HG03064 (cell line): ENCODE data around the gene C5orf15.
"Not testable (repeated sequence)": the region's sequence is repeated elsewhere in the genome, so short reads cannot be mapped to it uniquely, and the experiment has no call there.

Experiments
- ATAC-seq: cut with Tn5 transposase; IDR thresholded peaks from one replicate; pipeline ENCODE4 v1.9.1; 2021; ENCODE audit warnings: low read depth; ENCODE audit not compliant: unreplicated experiment

The C5orf15 gene

DNA sequence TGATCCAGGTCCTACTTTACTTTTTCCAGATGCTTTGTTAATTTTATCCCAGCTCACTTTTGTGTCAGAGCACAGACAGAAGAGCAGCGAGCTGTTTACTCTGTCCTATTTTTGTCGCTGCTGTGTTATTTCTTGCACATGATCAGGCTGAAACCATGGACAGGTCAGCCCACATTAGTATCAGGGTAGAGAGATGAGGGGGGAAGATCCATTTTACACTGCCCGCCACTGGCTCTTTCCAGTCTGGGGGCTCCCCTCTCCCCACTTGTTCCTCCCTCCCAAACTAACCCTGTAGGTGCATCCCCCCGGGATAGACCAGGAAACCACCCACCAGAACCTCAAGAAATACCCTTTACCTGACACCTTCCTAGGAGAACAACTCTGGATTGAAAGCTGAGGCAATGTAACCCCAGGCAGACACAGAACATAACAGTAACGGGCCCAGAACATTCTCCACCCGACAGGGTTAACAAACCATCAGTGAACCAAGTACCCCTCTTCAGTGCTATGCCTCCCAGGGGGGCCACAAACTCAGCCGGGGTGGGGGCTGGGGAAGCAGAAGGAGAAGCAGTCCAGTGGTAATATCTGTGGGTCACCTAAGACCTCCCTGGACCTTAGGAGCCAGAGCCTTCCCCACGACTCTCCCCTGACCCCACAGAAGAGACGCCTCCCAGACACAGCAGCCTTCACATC is 26.0 kb upstream of the C5orf15 start:
- ATAC-seq: no peak

DNA sequence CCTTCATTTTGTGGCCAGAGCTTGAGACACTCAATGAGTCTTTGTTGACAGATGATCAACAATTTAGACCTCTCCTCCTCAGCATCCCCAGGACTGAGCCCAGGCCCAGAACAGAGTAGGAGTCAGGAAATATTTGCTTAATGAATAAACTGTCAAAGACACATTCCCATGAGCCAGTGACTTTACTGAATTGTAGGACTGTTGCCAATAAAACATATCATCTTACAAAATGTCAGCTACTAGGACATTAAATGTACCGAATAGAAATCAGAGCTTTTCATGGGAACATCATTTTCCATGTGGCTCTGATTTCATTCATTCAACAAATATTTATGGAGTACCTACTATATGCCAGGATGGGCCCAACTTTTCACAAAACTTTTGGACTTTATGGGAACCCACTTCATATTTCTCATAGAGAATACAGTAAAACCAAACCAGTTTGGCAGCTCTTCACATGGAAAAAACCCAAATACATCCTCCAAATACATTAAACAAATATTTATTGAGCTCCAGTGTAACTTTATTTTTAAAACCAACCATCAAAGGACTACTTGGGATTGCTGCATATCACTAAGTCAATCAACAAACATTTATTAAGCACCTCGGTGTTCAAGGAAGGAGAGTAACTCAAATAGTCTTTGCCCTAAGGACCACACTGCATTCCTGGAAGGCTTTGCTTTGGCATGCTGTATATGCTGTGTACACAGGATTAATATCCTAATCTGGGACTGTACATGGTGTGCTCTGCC is 24.9 kb upstream of the C5orf15 start:
- ATAC-seq: no peak

DNA sequence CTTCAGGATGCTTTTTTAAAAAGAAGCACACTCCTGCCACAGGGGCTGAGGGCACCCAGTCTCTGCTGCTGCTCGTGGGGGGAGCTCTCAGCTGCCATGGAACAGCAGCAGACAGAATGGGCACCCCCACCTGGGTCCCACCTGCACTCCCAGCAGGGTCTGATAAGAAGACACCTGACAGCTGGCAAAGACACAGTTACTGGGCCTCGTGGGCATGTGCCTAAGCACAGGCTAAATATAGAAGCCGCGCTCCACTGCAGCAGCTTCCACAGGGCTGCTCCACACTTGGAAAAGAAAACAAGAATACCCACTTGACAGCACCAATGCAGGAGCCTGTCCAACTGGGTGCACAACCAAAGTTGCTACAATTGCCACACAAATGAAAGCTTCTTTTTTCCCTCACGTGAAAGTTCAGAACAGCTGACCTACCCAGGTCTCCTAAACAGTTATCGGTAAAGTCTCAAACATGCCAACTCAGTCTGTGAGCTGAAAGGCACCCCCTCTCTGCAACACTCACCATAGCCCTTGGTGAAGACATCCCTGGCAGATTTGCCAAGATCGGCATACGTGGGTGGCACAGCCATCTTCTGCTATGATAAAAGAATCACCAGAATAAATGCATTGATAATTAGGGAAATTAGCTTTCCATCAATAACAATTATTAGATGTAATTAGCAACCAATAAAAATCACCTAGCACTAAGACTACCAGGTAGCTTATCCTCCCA is 24.2 kb upstream of the C5orf15 start:
- ATAC-seq: no peak

DNA sequence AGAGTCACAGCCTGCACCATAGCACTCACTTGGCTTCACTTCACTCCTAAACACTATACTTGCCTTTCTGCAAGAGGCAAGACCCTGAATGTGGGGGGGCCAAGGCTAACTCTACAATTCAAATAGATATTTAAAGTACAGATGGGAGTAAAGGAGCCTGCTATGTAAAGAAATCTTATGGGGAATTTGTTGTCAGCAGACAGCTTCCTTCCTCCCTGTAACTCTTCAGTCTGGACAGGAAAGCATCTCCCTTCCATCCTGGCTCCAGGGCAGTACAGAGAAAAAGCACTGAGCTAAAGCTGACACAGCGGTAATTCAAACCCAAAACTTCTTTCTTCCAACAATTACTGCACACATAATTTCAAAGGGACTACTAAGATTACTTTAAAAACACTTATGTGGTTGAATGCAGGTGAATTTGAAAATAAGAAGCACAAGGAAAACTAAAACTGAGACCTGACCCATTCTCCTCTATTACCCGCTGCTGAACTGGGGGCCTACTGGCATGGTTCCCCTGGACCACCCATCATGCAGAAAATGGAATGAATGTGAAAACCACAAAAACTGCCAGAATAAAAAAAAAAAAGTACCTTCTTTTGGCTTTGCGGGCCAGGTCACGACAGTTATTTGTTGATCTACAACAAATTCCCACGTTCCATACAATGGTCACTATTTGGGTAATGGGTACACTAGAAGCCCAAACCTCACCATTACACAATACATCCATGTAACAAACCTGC is 22.9 kb upstream of the C5orf15 start:
- no peak for ATAC-seq

DNA sequence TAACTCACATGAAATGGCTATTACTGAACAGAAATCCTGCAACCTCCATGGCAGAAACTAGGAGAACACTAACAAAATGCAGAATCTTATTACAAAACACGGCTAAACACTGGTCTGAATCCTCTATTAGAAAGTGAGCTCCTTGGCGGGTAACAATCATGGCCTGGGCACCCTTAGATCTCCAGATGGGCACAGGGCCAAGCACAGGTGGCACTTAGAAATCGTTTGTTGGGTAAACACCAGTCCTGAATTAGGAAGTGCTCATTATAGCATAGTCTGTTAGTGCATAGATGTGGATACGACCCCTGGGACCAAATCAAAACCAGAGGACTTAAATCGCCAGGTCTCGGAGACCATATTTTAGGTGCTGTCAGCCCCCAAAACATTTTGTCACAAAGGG is 22.0 kb upstream of the C5orf15 start:
- no peak for ATAC-seq

DNA sequence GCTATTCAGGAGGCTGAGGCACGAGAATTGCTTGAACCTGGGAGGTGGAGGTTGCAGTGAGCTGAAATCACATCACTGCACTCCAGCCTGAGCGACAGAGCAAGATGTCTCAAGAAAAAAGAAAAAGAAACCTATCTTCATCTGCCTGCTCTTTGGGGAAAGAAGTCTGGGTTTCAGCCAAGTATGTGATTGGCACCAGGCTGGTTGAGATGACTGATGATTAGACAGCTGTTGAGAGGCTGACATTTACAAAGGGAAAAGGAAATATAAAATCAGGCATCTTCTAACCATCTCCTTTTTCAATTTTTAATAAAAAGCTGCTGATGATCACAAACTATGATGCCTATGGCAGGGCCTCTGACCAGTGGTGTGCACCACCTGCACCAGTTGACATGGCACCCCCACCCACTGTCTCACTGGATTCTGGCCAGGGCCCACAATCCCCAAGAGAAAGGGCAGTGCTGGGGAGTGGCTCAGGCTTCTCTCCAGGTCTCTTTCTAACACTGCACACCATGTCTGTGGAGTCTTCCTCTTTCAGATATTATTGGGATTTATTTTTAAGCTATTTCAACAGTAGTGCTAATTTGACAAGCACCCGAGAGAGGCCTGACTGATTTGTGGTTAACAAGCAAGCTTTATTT is 17.2 kb upstream of the C5orf15 start:
- no peak for ATAC-seq

DNA sequence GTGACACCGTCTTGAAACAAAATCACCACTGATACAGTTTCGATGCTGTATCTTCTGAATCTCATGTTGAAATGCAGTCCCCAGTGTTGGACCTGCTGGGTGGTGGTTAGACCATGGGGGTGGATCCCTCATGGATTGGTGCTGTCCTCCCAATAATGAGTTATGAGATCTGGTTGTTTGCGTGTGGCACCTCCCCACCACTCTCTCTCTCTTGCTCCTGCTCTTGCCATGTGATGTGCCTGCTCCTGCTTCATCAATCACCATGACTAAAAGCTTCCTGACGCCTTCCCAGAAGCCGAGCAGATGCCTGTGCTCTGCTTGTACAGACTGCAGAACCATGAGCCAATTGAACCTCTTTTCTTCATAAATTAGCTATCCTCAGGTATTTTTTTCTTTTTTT is 15.2 kb upstream of the C5orf15 start:
- ATAC-seq: no peak

DNA sequence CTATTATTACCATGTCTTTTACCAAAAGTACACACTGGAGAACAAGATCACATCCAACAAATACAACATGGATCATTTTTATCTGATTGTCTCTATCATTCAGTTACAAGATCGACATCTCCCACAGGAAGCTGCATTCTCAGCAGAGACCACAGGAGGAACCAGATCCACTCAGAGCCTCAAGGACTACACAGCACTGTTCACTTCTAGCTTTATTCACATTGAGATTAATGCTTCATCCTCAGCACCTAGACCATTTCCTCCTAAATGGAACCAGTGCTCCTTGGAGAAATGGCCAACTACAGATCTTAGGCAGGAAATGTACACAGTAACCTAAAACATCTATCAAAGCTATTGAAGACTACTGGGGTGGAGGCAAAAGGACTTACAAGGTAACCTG is 13.3 kb upstream of the C5orf15 start:
- no peak for ATAC-seq

DNA sequence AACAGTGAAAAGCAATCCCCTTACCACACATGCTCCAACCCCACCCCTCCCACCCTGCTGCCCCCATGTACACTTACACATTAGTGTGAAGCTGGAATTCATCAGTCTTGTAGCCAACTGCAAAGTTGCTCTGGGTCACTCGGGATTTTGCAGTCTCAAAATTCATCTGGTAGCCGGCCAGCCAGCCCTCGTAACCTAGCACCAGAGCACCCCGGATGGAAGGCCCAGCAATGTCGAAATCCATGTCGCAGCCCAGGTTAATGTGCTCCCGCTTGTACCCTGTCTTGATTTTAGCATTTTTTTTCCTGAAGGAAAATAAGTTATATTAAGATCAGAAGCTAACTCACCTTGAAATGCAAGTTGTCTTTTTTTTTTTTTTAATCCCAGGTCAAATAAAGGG is 12.2 kb upstream of the C5orf15 start:
- ATAC-seq: no peak

DNA sequence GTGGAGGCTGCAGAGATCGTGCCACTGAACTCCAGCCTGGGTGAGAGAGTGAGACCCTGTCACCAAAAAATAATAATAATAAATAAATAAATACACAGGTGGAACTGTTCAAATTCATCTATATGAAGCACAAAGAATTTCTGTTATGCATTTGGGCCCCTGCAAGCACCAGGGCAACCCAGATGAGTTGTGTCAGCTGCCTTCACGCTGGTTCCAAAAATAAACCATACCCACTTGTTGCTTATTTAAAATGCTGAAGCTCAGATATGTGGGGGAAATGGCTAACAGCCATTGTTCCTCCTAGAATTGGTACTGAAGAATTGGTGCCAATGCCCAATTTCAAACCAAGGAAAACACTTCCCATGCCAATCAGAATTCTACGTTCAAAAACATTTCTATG is 10.5 kb upstream of the C5orf15 start:
- no peak for ATAC-seq

DNA sequence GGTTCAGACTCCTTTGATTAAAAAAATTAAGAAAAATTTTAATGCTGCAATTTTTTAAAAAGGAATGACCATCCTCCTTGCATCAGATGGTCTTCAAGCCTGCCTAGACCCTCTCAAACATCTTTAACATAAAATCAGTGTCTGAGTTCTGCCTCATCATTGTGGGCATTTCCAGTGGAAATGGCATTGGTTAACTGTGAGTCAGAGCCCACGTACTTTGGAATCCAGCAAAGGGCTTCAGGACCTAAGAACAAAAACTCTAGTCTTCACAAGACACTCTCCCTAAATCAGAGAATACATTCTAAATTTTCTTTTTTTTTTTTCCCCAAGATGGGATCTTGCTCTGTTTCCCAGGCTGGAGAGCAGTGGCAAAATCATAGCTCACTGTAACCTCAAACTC is 9.4 kb upstream of the C5orf15 start:
- no peak for ATAC-seq

DNA sequence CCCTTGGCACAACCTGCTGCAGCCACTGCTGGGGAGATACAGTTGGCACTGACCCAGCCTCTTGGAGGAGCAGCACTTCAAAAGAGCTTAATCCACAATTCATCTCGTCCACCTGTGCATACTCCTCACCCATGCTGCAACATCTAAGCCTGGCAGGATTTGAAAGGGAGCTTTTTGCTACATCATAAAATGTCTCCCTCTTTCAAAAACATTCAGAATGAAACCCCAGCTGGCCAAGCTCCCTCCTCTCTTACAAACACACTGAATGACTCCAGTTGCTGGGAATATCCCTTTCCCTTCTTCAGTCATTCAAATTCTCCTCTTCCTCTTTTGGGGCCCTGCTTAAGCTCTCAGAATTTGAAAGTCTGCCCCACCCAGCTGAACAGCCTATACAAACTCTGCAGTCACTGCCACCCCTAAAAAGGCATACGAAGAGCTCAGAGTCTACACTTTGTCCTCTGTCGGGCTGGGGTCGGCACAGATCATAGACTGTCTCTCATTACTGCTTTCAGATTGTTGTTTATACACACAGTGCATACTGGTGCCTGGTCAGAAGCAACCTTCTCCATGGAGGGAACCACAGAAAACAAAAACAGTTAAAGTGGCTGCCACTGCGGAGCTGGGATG is 8.8 kb upstream of the C5orf15 start:
- ATAC-seq: no peak

DNA sequence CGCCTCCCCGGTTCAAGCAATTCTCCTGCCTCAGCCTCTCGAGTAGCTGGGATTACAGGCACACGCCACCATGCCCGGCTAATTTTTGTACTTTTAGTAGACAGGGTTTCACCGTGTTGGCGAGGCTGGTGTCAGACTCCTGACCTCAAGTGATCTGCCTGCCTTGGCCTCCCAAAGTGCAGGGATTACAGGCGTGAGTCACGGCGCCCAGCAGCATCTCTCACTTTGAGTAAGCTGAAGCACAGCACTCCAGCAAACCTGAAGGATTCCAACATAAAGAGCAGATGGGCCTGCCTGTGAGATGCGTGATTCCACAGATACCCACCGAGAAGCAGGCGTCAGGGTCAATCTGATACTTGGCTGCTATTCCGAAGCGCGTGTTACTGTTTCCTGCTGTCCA is 7.1 kb upstream of the C5orf15 start:
- ATAC-seq: not testable (repeated sequence)

DNA sequence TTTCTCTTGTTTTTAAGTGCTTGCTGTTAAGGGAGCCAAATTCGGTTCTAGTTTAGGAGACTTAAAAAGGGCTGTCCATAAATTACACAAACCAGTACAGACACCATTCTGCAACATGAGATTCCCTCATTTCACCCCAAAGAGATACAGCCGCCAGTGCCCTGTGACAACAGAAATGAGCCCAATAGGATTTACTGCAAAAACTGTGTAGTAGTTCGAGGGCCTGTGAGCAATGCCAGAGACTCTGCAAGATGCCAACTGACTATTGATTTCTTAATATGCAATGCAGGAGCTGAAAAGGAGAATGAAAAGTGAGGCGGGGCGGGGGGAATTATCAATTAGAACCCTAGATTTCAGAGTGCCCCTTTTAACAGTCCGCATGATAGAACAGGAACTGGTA is 5.7 kb upstream of the C5orf15 start:
- no peak for ATAC-seq

DNA sequence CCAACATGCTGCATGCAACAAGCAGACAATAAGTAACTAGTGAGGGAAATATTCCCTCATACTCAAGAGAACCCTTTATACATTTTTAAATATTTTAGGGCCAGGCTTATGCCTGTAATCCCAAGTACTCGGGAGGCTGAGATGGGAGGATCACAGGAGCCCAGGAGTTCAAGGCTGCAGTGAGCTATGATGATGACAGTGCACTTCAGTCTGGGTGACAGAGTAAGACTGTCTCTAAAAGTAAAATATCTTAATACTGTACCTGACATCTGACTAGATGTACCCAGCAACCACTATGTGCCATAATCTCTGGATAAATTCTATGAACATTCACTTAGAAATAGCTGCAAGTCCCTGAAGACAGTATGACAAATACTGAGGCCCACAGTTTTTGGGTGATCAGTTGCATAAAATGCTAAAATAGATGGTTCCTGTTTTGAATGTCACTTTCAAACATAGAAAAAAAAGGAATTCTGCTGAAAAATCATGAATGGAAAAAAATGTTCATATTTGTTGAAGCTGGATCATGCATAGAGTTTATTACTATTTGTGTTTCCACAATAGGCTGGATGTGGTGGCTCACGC is 2.0 kb upstream of the C5orf15 start:
- no peak for ATAC-seq

DNA sequence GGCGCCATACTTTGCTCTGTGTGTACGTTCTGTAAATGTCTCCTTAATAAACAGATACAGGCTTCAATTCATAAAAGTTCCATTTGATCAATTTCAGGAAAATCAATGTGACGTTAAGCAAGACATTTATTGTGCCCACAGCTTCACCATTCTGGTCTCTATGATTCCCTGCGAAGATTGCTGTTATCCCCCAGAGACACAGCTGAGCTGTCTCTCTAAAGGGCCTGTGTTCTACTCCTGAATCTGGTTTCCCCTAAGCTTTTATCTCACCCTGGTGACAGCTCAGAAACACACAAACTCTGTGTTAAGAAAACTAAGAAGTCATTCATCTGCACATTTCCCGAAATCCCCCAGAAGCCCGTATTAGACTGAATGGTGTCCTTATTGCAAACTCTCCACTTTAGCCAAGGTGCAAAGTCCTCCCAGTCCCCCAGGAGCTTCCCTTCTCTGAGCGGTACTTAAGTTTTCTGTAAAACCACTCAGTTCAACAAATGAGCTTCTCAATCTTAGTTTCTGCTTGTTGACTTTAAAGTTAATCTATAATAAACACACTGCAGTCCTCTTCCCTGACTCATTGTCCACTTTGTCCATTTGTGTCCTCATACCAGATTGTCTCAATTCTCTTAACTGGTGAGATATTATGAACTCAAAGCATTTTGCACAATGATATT is 1.4 kb upstream of the C5orf15 start:
- ATAC-seq: no peak

DNA sequence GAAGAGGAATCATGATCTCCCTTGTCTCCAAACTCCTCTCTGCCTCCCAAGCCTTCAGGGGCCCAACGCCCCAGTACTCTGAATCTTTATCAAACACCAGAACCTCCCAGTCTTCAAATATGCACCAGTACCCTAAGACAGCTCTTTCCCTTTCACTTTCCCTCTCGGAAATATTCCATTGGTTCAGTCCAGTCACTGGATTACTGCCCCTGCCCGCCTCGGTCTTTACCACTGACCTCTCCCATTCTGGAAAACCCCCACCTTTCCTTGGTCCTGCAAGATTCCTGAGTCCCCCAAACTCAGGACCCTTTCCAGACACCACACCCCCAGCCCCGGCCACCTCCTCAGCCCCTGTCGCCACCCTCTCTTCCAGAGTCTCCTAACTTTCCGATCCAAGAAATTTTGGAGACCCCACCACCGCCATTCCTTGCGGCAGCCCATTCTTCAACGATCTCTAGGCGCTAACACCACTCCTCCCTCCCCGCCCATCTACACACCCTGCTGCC is 674 bp downstream of the C5orf15 start:
- no peak for ATAC-seq

DNA sequence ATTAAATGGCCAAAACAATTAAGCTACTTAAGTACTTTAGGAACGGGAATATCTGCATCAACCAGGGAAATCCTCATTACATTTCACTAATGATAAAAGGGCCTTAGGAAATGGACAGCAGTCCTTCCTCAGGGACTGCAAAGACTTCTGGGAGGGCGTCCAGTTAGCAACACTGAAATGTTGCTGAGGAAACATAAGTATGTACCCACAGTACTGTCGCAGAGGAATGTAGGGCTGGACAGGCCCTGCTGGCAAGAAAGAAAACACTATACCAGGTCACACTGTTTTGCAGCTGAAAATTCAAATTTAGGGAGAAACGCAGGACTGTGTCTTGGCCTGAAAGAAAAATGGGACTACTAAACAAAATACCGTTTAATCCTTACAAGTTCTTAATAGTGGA is 1.3 kb downstream of the C5orf15 start:
- ATAC-seq: no peak

DNA sequence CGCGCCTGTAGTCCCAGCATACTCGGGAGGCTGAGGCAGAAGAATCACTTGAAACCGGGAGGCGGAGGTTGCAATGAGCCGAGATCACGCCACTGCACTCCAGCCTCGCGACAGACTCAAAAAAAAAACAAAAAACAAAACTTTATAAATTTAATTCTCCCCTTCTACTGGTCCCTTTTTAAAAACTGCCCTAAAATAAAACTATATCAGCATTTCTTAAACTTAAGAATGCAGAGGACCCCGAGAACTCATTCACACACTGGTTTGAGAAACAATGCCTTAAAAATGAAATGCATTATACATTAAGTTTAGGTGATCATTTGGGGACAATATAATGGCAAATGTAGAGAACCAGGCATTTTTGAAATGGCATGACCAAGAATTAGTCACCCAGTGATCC is 2.3 kb downstream of the C5orf15 start:
- no peak for ATAC-seq
